NCI-H748 treated with DMSO at 0.1 percent for 48 hours (cell line): ENCODE data around the gene MCM9.
"Not testable (repeated sequence)": the region's sequence is repeated elsewhere in the genome, so short reads cannot be mapped to it uniquely, and the experiment has no call there.

Experiments used
- DNase-seq: peaks from one replicate; lab custom pipeline; 2025; lab: John Stamatoyannopoulos, UW

The MCM9 gene

DNA sequence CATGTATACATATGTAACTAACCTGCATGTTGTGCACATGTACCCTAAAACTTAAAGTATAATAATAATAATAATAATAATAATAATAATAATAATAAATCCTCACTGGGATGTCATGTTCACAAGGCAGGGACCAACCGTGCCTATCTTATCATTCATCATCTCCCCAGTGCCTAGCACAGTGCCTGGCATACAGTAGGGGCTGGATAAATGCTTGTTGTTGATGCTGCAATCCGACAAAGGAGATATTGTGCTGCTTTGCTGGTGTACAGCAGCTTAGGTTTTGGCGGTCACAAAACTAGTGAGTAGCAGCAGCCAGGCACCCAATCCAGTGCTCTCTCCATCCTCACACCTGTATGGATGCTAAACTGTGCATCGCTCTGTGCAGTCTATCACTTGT is 135.1 kb downstream of the MCM9 start:
- DNase-seq: no peak

DNA sequence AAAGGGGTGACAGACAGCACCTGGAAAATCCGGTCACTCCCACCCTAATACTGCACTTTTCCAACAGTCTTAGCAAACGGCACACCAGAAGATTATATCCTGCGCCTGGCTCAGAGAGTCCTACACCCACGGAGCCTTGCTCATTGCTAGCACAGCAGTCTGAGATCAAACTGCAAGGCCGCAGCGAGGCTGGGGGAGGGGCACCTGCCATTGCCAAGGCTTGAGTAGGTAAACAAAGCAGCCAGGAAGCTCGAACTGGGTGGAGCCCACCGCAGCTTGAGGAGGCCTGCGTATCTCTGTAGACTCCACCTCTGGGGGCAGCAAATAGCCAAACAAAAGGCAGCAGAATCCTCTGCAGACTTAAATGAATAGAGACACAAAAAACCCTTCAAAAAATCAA is 138.4 kb downstream of the MCM9 start:
- not testable (repeated sequence) for DNase-seq

DNA sequence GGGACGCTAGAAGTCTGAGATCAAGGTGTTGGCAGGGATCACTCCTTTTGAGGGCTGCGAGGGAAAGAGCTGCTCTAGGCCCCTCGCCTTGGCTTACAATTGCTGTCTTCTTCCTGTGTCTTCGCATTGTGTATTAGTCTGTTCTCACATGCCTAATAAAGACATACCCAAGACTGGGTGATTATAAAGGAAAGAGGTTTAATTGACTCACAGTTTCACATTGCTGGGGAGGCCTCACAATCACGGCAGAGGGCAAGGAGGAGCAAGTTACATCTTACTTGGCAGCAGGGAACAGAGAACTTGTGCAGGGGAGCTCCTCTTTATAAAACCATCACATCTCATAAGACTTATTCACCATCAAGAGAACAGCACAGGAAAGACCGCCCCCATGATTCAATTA is 143.5 kb downstream of the MCM9 start:
- DNase-seq: no peak

DNA sequence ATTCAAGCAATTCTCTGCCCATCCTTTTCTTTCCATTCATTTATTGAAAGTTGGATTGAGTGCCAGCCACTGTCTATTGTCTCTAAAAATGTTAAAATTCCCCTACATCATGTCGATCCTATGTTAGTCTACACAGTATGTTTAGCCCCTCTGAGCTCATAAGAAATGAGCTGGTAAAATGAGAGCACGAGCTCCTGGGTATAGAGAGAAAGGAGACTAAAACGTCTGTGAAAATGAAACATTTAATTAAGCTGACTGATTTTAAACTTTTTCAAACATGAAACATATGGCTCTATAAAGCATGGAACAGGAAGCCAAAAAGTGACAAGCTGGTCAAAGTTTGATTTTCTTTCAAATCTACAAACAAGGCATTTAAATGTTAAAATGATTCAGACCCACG is 145.0 kb downstream of the MCM9 start:
- no peak for DNase-seq

DNA sequence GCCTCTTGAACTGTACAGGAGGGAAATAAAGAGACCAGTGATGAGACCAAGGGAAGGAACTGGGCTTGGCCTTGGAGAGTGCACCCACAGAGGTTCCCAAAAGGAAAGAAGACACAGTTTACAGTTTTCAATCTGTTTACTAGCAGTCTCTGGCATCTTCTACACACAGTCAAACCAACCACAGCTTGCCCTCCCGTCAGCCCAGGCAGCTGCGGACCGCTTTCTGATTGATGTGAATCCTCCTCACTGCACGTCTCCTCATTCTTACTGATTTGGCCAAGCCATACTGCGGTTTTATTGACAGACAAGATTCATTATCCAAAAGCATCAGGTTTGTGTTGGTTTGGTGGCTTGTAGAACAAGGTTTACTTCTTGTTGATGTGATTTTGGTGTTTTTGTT is 145.5 kb downstream of the MCM9 start:
- no peak for DNase-seq

DNA sequence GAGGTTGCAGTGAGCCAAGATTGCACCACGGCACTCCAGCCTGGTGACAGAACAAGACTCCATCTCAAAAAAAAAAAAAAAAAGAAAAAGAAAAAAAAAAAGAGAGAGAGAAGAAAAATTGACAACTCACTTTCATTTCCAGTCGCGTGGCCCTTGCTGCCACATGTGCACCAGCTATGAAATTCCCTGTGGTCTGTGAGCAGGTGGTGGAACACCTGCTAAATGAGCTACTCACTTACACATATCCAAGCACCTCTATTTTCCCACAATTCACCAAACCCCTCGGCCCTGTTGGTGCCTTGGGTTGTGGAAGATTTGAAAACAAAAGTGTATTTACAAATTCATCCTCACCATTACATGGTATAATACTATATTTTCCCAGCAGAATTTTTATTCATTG is 146.3 kb downstream of the MCM9 start:
- DNase-seq: no peak

DNA sequence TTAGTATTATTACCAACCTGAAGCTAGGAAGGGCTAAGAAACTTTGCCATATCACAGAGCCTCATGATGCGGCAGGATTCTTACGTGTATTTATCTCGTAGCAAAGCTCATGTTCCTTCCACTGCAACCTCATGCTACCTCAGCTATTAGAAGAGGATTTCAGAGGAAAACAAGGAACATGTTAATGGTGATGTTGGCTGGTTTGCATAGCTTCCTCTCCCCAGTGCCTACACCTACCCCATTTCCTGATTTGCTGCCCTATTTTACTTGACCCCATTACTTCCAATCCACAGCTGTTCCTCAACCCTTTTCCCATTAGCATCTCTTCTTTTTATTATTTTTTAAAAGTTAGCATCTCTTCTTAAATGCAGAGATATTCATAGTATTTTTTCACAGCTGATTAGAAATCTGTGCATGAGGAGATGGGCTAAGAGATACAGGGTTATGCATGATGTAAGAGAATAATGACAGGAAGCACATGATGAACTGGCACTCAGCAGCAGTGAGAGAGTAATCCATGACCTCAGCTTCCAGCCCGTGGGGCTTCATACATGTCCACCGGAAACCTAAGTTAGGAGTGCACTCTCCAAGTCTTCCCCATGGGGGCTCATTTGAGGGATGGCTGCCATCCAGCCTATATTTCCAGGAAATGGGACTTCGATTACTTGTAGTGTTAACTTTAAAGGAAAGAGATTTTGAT is 147.1 kb downstream of the MCM9 start:
- DNase-seq: no peak

DNA sequence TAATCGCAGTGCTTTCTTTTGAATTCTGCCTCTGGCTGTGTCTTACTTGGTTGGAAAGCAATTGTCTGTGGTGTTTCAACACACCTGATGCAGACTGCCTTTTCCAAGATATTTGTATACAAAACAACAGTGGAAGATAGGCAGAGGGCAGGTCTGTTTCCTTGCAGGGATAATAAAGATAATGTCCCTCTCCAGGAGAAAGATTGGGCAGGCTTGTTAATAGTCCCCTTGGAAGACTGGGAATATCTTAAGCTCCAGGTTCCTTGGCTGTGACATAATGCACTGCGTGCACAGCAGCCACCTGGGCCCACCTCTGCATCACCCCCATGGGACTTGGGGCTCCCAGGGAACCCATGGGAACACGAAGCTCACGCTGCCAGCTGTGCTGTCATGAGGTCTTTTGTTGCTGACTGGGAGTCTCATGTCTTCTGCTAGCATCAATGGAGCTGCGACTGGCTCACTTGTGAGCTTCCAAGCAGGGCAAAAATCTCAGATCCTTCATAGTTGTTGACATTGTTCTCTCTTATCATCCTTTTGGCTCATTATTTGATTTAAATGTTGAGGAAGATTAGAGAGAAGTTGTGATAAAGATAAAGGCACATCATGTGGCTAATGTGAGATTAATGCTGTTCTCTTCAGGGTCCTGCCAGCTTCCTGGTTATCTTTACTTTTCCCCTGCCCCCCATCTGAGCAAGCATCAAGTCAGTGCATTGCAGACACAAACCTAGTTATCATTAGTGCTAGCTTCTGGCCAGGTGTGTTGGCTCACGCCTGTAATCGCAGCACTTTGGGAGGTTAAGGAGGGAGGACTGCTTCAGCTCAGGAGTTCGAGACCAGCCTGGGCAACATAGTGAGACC is 148.1 kb downstream of the MCM9 start:
- DNase-seq: no peak

DNA sequence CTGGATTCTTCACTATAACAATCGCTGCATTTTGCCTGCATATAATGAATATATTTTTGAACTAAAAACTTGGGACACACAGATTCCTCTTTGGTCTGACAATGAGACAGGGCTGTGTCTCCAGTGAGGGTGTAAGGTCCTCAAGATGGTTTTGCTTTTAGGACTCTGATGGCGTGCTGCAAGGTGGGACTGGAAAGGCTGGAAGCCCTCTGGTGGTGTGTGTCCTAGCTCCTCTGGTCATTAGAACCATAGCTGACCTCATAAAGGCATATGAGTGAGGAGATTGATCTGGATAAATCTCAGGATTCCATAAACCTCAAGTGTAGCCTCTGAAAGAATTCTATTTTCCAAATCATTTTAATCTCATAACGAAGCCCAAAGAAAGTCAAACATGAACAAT is 149.4 kb downstream of the MCM9 start:
- no peak for DNase-seq

DNA sequence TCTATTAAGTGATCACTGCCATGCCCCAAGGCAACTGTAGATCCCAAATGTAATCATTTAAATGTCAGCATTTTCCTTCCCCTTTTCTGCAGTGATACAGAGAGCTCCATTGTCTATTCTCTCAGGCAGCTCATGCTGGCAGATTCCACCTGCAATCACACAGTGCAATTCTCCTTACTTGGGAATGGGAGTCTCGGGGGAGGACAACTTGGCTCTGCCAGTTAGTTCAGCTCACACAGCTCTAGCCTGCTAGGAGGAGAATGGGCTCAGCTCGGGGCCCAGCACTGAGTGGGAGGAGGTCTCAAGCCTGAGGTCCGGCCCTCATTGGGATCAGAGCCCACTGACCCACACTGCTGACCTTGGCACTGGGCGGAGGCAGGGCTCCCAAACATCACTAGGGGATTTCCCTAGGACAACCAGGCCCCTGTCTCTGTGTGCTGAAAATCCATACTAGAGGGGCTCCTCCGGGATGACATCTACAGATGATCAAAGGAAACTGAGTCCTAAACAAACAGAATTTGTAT is 150.3 kb downstream of the MCM9 start:
- DNase-seq: no peak

DNA sequence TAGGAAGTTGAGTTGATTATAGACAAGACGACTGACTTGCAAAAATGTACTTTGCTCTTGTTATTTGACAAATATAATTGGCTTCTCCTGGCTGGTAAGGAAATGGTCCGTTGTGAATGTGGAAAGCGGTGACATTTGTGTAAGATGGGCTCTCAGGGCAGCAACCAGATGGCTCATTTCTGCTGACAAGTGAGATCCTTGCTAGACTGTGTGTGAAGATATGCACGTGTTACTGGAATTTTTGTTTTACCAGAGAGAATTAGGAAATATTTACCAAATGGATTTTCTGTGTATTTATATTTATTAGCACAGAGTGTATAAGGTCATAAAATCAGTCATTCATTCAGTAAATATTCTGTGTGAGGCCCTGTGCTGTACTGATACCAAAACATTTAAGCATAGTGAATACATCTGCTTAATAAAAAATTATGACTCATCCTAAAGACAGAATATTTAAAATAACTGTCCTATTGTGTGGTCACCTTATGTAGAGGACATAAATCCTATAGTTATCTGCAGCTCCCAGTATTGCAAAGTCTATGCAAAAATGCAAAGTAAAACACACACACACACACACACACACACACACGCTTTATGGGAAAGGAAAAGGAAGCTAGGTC is 150.9 kb downstream of the MCM9 start:
- DNase-seq: no peak

DNA sequence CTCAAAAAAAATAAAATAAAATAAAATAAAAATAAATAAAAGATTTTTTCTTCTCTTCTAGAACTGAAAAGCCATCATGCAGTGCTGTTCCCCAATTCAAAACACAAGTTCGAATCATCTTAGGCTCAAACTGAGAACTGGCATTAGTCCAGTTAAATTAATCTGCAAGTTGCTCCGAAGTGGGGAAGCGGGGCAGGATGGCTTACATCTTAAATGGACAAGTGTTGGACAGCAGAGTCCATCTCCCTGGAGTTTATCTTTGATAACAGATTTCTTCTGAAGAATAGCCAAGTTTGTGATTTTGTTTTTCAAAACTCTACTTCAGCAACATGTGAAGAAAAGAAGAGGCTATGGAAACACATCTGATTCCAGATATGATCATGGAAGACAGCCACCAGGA is 152.3 kb downstream of the MCM9 start:
- no peak for DNase-seq

DNA sequence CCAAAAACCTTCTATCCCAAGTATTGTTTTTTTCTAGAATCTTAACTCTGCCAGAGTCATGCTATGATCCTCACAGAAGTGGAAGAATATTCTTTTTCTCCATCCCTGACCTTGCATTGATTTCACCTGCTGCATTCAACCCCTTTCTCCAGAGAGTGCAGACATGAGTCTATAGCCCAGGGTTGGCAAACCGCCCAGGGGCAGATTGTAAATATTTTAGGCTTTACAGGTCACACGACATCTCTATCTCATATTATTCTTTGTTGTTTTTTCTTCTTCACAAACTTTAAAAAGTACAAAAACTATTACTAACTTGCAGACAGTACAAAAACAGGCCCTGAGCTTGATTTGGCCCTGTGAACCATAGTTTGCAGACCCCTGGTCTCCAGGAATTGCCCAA is 153.1 kb downstream of the MCM9 start:
- no peak for DNase-seq

DNA sequence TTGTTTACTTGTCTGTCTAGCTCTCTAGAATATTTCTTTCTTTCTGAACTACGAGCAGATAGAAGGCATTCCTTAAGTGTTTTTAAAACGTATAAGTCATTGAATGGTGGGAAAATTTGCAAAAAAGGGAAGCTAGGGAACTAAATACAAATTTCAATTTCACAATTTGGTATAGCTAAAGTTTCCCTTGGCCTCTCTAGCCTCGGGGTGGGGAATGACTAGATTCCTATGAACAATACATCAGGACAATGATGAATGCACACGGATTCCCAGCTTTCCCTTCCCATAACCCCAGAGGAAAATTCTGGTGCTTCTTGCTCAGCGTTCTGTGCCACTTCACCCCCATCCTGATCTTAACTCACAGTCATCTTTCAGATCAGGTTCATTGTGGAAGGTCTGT is 154.3 kb downstream of the MCM9 start:
- no peak for DNase-seq

DNA sequence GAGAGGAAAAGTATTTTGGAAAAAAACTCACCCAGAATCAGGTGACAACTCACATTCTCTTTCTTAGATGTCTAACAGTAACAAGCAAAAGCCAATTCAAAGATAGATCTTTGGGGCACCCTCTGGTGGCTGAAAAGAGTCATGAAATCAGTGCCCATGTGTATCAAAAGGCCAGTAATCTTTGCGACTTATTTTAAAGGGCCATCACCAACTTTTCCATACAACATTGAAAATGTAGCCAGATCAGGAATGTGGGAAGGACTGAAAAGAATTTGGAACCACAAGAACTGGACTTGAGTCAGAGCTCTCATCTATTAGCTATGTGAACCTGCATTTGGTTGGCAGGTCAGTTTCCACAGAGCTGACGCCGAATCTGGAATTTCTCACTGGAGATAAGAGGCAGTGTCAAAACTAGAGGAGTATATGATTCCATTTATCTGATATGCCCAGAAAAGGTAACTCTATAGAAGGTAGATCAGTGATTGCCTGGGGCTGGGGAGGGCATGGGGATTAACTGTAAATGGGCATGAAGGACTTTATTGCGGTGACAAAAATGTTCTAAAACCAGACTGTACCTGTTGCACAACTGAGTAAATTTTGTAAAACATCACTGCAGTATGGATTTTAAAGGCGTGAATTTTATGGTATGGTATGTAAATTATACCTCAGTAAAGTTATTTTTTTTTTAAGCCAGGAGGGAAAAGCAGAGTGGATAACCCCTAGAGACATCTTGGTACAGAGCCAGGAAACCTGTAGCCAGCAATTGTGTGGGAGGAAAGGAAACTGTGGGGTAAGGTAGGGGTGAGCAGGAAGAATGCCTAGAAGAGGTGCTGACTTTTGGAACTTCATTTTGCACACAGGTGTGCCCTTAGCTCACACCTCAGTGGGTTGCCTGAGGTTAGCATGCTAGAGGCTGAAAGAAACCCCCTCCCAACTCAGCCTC is 158.1 kb downstream of the MCM9 start:
- peak; percentile 33 for DNase-seq

DNA sequence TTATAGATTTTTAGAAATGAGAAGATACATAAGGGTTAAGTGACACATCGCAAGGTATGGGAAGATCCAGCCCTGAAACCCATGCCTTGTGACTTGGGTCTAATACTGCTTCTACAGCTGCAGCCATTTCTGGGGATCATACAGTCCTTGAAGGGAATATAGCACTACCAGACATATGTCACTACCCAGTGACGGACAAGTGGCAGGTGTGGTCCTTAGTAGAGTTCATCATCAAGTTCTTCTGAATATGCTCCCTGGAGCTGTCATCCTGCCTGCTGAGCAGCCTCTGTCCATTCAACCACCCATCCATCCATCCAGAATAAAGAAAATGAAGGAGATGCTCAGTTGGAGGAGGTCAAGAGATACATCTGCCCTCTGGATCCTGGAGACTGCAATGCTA is 159.6 kb downstream of the MCM9 start:
- DNase-seq: no peak

DNA sequence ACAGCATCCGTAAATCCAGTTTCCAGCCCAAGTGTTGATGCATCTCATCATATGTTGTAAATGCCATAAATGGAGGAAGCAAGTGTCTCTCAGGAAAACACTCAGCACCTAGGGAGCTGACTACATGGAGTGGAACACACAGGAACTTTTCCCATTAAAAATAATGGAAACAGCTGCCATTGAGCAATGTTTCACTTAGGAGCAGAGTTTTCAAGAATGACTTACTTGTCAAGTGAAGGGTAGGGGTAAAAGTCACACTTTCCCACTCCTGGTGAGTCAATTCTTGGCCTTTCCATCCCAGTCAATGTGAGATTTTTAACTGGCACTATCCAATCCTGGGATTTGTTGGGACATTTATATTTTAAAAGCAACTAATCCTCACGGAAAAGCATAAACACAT is 160.4 kb downstream of the MCM9 start:
- DNase-seq: no peak

DNA sequence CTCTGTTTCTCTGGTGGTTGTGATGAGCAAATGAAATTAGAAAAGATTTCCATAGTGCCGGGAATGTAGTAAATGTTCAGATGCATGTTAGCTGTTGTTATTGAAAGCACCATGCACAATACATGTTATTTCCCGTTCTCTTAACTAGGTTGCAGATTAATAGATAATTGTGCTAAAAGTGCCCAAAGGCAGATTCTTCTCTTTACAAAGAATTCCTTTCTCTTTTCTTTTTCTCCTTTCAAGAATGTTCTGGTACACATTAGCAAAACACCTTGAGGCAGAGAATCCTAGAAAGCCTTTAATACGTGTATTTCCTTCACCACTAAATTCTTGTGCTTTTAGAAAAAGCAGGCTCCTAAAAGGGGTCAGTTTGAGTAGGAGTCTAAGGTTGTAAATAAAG is 162.1 kb downstream of the MCM9 start:
- DNase-seq: no peak

DNA sequence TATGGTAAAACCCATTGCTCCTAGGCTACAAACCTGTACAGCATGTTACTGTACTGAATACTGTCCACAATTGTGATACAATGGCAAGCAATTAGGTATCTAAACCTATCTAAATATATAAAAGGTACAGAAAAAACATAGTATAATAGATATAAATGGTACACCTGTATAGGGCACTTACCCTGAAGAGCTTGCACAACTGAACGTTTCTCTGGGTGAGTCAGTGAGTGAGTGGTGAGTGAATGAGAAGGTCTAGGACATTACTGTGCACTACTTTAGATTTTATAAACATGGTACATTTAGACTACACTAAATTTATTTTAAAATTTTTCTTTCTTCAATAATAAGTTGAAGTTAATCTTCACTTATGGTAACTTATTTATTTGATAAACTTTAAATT is 163.7 kb downstream of the MCM9 start:
- peak; percentile 88 for DNase-seq

DNA sequence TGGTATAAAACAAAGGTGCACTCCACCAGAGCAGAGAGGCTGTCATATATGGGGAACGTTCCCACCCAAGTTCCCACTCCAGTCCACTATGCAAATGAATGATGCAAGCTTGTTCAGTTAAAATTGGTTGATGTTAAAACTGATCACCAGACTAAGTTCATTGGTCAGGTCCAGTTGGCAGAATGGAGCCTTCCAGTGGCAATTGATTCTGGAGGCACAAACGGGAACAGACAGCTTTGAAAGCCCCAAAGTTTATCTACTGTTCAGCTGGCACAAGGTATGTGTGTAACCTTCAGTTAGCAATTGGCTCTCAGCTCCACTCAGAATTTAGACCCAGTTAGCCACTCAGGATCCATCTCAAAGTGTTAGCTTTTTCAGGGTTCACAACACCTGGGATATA is 164.1 kb downstream of the MCM9 start:
- no peak for DNase-seq

DNA sequence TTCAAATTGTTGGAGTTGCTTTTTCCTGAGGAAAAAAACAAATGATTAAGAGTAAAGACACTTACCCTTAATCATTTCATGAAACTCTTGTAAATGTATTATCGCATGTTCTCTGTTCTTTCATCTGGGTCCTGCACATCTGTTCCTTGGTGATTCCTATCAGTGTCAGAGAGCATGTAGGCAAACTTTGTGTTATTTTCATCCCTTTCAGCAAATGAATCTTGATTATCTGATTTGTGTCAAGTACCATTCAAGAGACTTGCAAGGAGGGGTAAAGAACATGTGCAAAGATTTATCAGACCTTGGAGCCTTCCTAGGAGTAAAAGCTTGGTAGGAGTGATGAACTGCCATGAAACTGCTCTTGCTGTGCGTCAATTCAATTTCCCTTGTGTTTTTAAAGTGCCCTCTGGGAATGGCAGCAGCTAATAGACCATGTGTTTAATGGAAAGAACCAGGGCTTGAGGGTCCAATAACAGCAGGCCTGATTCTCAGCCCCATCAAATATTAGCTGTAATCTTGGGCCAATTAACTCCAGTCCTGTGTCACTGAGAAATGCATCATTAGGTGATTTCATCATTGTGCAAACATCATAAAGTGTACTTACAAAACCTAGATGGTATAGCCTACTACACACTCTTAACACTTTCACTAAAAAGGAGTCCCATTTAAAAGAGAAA is 164.7 kb downstream of the MCM9 start:
- DNase-seq: peak; percentile 90
